ENCODE results near the gene PTPN6. TPM values are rescaled to one million over a fixed set of nuclear protein-coding genes. Genes with fewer than 3 reads are reported as not detected.
A peak's percentile ranks its signal among the peaks of the same experiment; 100 is the strongest.
"Not testable (repeated sequence)": the region's sequence is repeated elsewhere in the genome, so short reads cannot be mapped to it uniquely, and the experiment has no call there.

PTPN6 gene
- total and polyA plus RNA-seq, 2 of the 13 experiments (the other 11 are each of a cell fraction or from before 2014, with no cell fraction given) = 10.5 to 10.6 TPM

GRCh38 chr12:6905414-6906040 lies 45.6 kb upstream of the PTPN6 start:
- ChIA-PET POLR2A (interaction anchor here (0.9 to 2.2 kb wide), 6 partner anchors 8 to 202 kb away, joined by 3 to 10 read pairs (median 5); partner anchors contain the start of genes ENO2, SPSB2, TPI1 and USP5), CTCF (ENCODE audit: low intra/inter-chr PET ratio, low total read pairs) (no interaction called here)
- no peak overlapping the region for H2AFZ ChIP-seq (ENCODE audit: low read length)
- H3K27me3 ChIP-seq (ENCODE audit: control insufficient read depth in 1 of 2, insufficient read depth in 2 of 2, low read length in 2 of 2) = no peaks in the 10 kb centered on the region
- no peak for ATAC-seq
- H3K9ac ChIP-seq (ENCODE audit: insufficient read depth, low read depth, low read length) = peak overlapping the region; percentile 81
- peak overlapping the region; percentile 78 to 88 (median 83); a peak in 4 of 6 replicates for H3K4me3 ChIP-seq (replicated peaks in 1 of 3; ENCODE audit: insufficient read depth in 1 of 3, low read depth in 2 of 3, low read length in 3 of 3)
- H3K4me2 ChIP-seq (ENCODE audit: low read depth, low read length) = peak overlapping the region; percentile 96
- no peak for DNase-seq (ENCODE audit: low spot score)
- in situ Hi-C loops (cut with HindIII; ENCODE audit: extremely low pct_ligation_motif_present, low pct_unique_long_range_greater_than_20kb) = no loop called here
- no peaks in the 10 kb centered on the region for H3K36me3 ChIP-seq (replicated peaks in 1 of 2; ENCODE audit: control insufficient read depth in 1 of 2, insufficient read depth in 2 of 2, low read length in 2 of 2)
- TF ChIP-seq ZNF326 (CRISPR knock-in tag; IDR thresholded peaks at IDR 0.05; ENCODE audit: borderline replicate concordance) (no peak), MZF1 (CRISPR knock-in tag; IDR thresholded peaks at IDR 0.05; ENCODE audit: borderline replicate concordance) (no peak), TEAD2 (CRISPR knock-in tag; IDR thresholded peaks at IDR 0.05) (no peak), JDP2 (CRISPR knock-in tag; IDR thresholded peaks at IDR 0.05; ENCODE audit: borderline replicate concordance) (no peak), ZNF788 (CRISPR knock-in tag; IDR thresholded peaks at IDR 0.05; ENCODE audit: borderline replicate concordance) (no peak), POLR2A (IDR thresholded peaks at IDR 0.05; ENCODE audit: insufficient read depth in 1 of 2, low read depth in 2 of 2, low read length in 2 of 2) (0 out of 4 replicates have a peak, but pooled peaks of 1 of the 2 experiments have one; percentile 1)
- no peaks in the 10 kb centered on the region for H3K9me3 ChIP-seq (ENCODE audit: low read length)
- 57% methylated on average over 5 of the region's 5 CpGs for WGBS (ENCODE audit: low lambda C conversion rate)
- no peaks in the 10 kb centered on the region for H3K79me2 ChIP-seq (ENCODE audit: insufficient read depth, low read length)
- H4K20me1 ChIP-seq (ENCODE audit: insufficient read depth, low read length) = no peaks in the 10 kb centered on the region
- BruUV-seq (replicated peaks) = no TSS peak
- peak overlapping the region; percentile 69 for H3K27ac ChIP-seq (ENCODE audit: extremely low read length, insufficient read depth, low read length)
- peaks cover 50% of the 10 kb centered on the region for H3K4me1 ChIP-seq (ENCODE audit: insufficient read depth, low read length)
- intact Hi-C loops (cut with micrococcal nuclease; ENCODE audit: unreplicated experiment) = no loop called here
- no peak for FAIRE-seq

- H3K27ac ChIP-seq (ENCODE audit: extremely low read length, insufficient read depth, low read length); H3K79me2 ChIP-seq (ENCODE audit: insufficient read depth, low read length); intact Hi-C loops (cut with micrococcal nuclease; ENCODE audit: unreplicated experiment); ATAC-seq; H2AFZ ChIP-seq (ENCODE audit: low read length); BruUV-seq (replicated peaks); H3K9ac ChIP-seq (ENCODE audit: insufficient read depth, low read depth, low read length); FAIRE-seq; H3K36me3 ChIP-seq (replicated peaks in 1 of 2; ENCODE audit: control insufficient read depth in 1 of 2, insufficient read depth in 2 of 2, low read length in 2 of 2); H3K9me3 ChIP-seq (ENCODE audit: low read length); H3K4me2 ChIP-seq (ENCODE audit: low read depth, low read length); H3K4me3 ChIP-seq (replicated peaks in 1 of 3; ENCODE audit: insufficient read depth in 1 of 3, low read depth in 2 of 3, low read length in 3 of 3); CTCF ChIA-PET (ENCODE audit: low intra/inter-chr PET ratio, low total read pairs); in situ Hi-C loops (cut with HindIII; ENCODE audit: extremely low pct_ligation_motif_present, low pct_unique_long_range_greater_than_20kb); H3K27me3 ChIP-seq (ENCODE audit: control insufficient read depth in 1 of 2, insufficient read depth in 2 of 2, low read length in 2 of 2); DNase-seq (ENCODE audit: low spot score); H4K20me1 ChIP-seq (ENCODE audit: insufficient read depth, low read length): not testable (repeated sequence)
- POLR2A ChIA-PET = interaction anchor here (1.4 kb wide), 1 partner anchor 40 kb away, joined by 3 read pairs; no protein-coding TSS in a partner anchor
- H3K4me1 ChIP-seq (ENCODE audit: insufficient read depth, low read length) = peaks cover 49% of the 10 kb centered on the region
- WGBS (ENCODE audit: low lambda C conversion rate) = 95% methylated on average over 11 of the region's 11 CpGs
Observed at GRCh38 chr12:6908141-6908540, 43.0 kb upstream of the PTPN6 start.
